GM23338 (cell line): ENCODE data around the gene ETFA. TPM values are rescaled to one million over a fixed set of nuclear protein-coding genes. Genes with fewer than 3 reads are reported as not detected.

Experiments
- ATAC-seq: fragments of 200-7000 bp; cut with Tn5 transposase; 3 replicates; pipeline ENCODE4 v1.9.1; 2020
- DNase-seq: peaks from one replicate; pipeline ENCODE4 v3.0.0-alpha.2; 2015; ENCODE audit warnings: low spot score
- H2AFZ ChIP-seq: fragments of 200-600 bp; sonication (generic); 2 replicates; pipeline ENCODE4 v1.8.0; 2016; ENCODE audit warnings: antibody characterized with exemption, mild to moderate bottlenecking, moderate library complexity
- H3F3A ChIP-seq: fragments of 200-600 bp; sonication (generic); replicated peaks from 2 replicates; pipeline ENCODE4 v1.8.0; 2017; ENCODE audit warnings: antibody characterized with exemption, mixed run types, low read depth
- H3K27ac ChIP-seq: fragments of 200-600 bp; sonication (generic); 2 replicates; pipeline ENCODE4 v1.6.1; 2016; ENCODE audit warnings: low read depth
- H3K27me3 ChIP-seq: fragments of 200-600 bp; sonication (generic); 2 replicates; pipeline ENCODE4 v1.8.0; 2016; ENCODE audit warnings: mild to moderate bottlenecking, mixed run types, moderate library complexity; ENCODE audit not compliant: insufficient read depth
- H3K36me3 ChIP-seq: fragments of 200-600 bp; sonication (generic); 2 replicates; pipeline ENCODE4 v1.8.0; 2016; ENCODE audit warnings: mild to moderate bottlenecking; ENCODE audit not compliant: insufficient read depth
- H3K4me1 ChIP-seq: fragments of 200-600 bp; sonication (generic); 2 replicates; pipeline ENCODE4 v1.8.0; 2016; ENCODE audit warnings: mild to moderate bottlenecking, moderate library complexity; ENCODE audit not compliant: insufficient read depth
- H3K4me2 ChIP-seq: fragments of 200-600 bp; sonication (generic); 2 replicates; pipeline ENCODE4 v1.7.1; 2017; ENCODE audit warnings: mixed run types
- H3K4me3 ChIP-seq: fragments of 200-600 bp; sonication (generic); 2 replicates; pipeline ENCODE4 v1.6.1; 2016; ENCODE audit warnings: mixed run types
- H3K79me2 ChIP-seq: fragments of 200-600 bp; sonication (generic); replicated peaks from 2 replicates; pipeline ENCODE4 v1.8.0; 2017; ENCODE audit warnings: mild to moderate bottlenecking; ENCODE audit not compliant: insufficient read depth
- H3K9me2 ChIP-seq: fragments of 200-600 bp; sonication (generic); 2 replicates; pipeline ENCODE4 v1.8.0; 2017; ENCODE audit not compliant: insufficient read depth
- H4K20me1 ChIP-seq: fragments of 200-600 bp; sonication (generic); replicated peaks from 2 replicates; pipeline ENCODE4 v1.8.0; 2017; ENCODE audit warnings: mild to moderate bottlenecking; ENCODE audit not compliant: insufficient read depth
- H3K27ac Mint-ChIP-seq: 2 replicates; pipeline ENCODE4 v1.8.0; 2020; ENCODE audit warnings: inconsistent platforms, mild to moderate bottlenecking, moderate library complexity, mixed read lengths
- H3K27me3 Mint-ChIP-seq: 3 replicates; pipeline ENCODE4 v1.8.0; 2022; ENCODE audit warnings: low read depth, mild to moderate bottlenecking, moderate library complexity, mixed read lengths, inconsistent platforms; ENCODE audit not compliant: insufficient read depth, poor library complexity
- H3K36me3 Mint-ChIP-seq: 3 replicates; pipeline ENCODE4 v1.8.0; 2021; ENCODE audit warnings: low read depth, mild to moderate bottlenecking, inconsistent platforms, moderate library complexity, mixed read lengths
- H3K4me1 Mint-ChIP-seq: 3 replicates; pipeline ENCODE4 v1.8.0; 2020; ENCODE audit warnings: mild to moderate bottlenecking, inconsistent platforms, mixed read lengths
- H3K4me3 Mint-ChIP-seq: 3 replicates; pipeline ENCODE4 v1.8.0; 2021; ENCODE audit warnings: moderate library complexity, mild to moderate bottlenecking, inconsistent platforms, mixed read lengths
- H3K9me3 Mint-ChIP-seq: 3 replicates; pipeline ENCODE4 v1.8.0; 2020; ENCODE audit warnings: moderate library complexity, mild to moderate bottlenecking, inconsistent platforms, mixed read lengths
- ETS1 ChIP-seq: IDR thresholded peaks from 2 replicates; pipeline ENCODE4 v1.6.1; 2016; ENCODE audit warnings: antibody characterized with exemption
- EZH2 ChIP-seq: fragments of 200-600 bp; sonication (generic); IDR thresholded peaks from one replicate; pipeline ENCODE4 v1.8.0; 2017; ENCODE audit warnings: antibody characterized with exemption, mild to moderate bottlenecking, low read depth; ENCODE audit not compliant: unreplicated experiment
- EZH2phosphoT487 ChIP-seq: fragments of 200-600 bp; sonication (generic); IDR thresholded peaks from one replicate; pipeline ENCODE4 v1.8.1; 2018; ENCODE audit warnings: antibody characterized with exemption; ENCODE audit not compliant: unreplicated experiment
- JUNB ChIP-seq: IDR thresholded peaks from one replicate; pipeline ENCODE4 v1.6.1; 2016; ENCODE audit warnings: antibody characterized with exemption; ENCODE audit not compliant: unreplicated experiment
- NANOG ChIP-seq: IDR thresholded peaks from 2 replicates; pipeline ENCODE4 v1.6.1; 2016; ENCODE audit warnings: antibody characterized with exemption, borderline replicate concordance
- POLR2AphosphoS5 ChIP-seq: IDR thresholded peaks from 2 replicates; pipeline ENCODE4 v1.6.1; 2016; ENCODE audit warnings: antibody characterized with exemption, low read depth
- REST ChIP-seq: IDR thresholded peaks from one replicate; pipeline ENCODE4 v1.6.1; 2018; ENCODE audit warnings: antibody characterized with exemption; ENCODE audit not compliant: unreplicated experiment
- ZNF114 ChIP-seq: fragments of 250-450 bp; sonication (Bioruptor Pico); IDR thresholded peaks from 2 replicates; pipeline ENCODE4 v1.5.0; 2020; ENCODE audit warnings: mild to moderate bottlenecking, moderate library complexity
- ZNF462 ChIP-seq: fragments of 250-450 bp; sonication (Bioruptor Pico); IDR thresholded peaks from 2 replicates; pipeline ENCODE4 v1.5.0; 2020; ENCODE audit warnings: mild to moderate bottlenecking, moderate library complexity
- polyA plus RNA-seq: library from polyadenylated mRNA; unstranded; fragments of >200 nt; fragmentation: Nextera tagmentation; extraction: Ambion mirVana; gene quantifications from 2 replicates; pipeline ENCODE4 v1.2.1, GENCODE V29; 2016
- total RNA-seq: library from RNA; depleted of rRNA; stranded (reverse); fragments of >200 nt; shearing (Covaris generic); gene quantifications from 2 replicates; pipeline ENCODE4 v1.2.3, GENCODE V29; 2014

Gene ETFA
- total and polyA plus RNA-seq, 2 experiments from 2014 or later: 52.9 to 69.1 TPM

- DNase-seq (no peak), ATAC-seq (no peak)
- Histone ChIP-seq H4K20me1 (no peaks in the 10 kb centered on the region), H2AFZ (no peak overlapping the region), H3K9me2 (no peaks in the 10 kb centered on the region), H3K4me3 (no peak overlapping the region), H3K27me3 (no peaks in the 10 kb centered on the region), H3K4me1 (no peaks in the 10 kb centered on the region), H3K27ac (no peak overlapping the region), H3K79me2 (no peaks in the 10 kb centered on the region), H3K4me2 (no peak overlapping the region), H3K36me3 (no peaks in the 10 kb centered on the region), H3F3A (no peaks in the 10 kb centered on the region)
- Mint-ChIP-seq H3K9me3 (no peaks in the 10 kb centered on the region), H3K4me1 (peaks cover 3% of the 10 kb centered on the region; the same call in 2 of the 3 replicates), H3K27ac (no peak overlapping the region), H3K4me3 (no peak overlapping the region), H3K36me3 (no peaks in the 10 kb centered on the region), H3K27me3 (no peaks in the 10 kb centered on the region)
- TF ChIP-seq ZNF114 (no peak), JUNB (no peak), ETS1 (no peak), POLR2AphosphoS5 (no peak), EZH2phosphoT487 (no peak), REST (no peak), ZNF462 (CRISPR knock-in tag) (no peak), EZH2 (no peak), NANOG (no peak)
Measured at GRCh38 chr15:76324066-76324465, 12.8 kb upstream of the ETFA start.
